GM12865 (cell line): ENCODE results near the gene CFAP299.

ENCODE experiments used
- DNase-seq: peaks from one replicate; pipeline ENCODE4 v3.0.0; 2010; ENCODE audit warnings: low read depth
- H3K4me3 ChIP-seq: 2 replicates; pipeline ENCODE4 v1.5.1; 2011; ENCODE audit warnings: mild to moderate bottlenecking, low read depth, low read length, control low read depth
- TF ChIP-seq, protein P1 (sequence below): IDR thresholded peaks from 2 replicates; pipeline ENCODE4 v1.5.1; 2011; ENCODE audit warnings: low read length, control low read depth, low read depth, inconsistent platforms; ENCODE audit not compliant: insufficient read depth; ENCODE audit errors: missing control alignments

The CFAP299 gene

GRCh38 chr4:80465238-80465637, 129.7 kb downstream of the CFAP299 start:
- DNase-seq, result no peak
- TF ChIP-seq, protein P1, sequence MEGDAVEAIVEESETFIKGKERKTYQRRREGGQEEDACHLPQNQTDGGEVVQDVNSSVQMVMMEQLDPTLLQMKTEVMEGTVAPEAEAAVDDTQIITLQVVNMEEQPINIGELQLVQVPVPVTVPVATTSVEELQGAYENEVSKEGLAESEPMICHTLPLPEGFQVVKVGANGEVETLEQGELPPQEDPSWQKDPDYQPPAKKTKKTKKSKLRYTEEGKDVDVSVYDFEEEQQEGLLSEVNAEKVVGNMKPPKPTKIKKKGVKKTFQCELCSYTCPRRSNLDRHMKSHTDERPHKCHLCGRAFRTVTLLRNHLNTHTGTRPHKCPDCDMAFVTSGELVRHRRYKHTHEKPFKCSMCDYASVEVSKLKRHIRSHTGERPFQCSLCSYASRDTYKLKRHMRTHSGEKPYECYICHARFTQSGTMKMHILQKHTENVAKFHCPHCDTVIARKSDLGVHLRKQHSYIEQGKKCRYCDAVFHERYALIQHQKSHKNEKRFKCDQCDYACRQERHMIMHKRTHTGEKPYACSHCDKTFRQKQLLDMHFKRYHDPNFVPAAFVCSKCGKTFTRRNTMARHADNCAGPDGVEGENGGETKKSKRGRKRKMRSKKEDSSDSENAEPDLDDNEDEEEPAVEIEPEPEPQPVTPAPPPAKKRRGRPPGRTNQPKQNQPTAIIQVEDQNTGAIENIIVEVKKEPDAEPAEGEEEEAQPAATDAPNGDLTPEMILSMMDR, result no peak

GRCh38 chr4:80465736-80466135, 130.2 kb downstream of the CFAP299 start:
- H3K4me3 ChIP-seq, result no peak overlapping the region
- TF ChIP-seq, protein P1, result no peak
- no peak for DNase-seq

More at GRCh38 chr4:80465238-80465637, 129.7 kb downstream of the CFAP299 start:
- H3K4me3 ChIP-seq, result no peak overlapping the region

DNA sequence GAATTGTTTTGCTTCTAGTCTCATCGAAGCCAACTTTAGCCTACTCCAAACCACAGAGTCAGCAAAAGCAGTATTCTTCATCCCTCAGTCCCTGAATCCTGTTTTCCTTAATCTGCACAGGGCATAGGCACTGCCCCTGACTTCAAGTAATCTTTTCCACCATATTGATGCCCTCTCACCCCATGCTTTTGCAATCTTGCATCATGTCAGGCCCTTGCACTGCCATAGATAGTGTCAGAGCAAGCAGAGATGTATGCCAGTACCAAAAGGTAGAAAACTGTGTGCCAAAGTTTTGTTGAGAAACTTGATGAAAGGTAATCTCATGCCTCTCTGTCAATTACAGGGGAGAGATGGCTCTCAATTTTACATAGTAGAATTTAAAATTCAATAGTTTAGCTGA, 131.1 kb downstream of the CFAP299 start:
- TF ChIP-seq, protein P1, result no peak
- DNase-seq, result no peak
- H3K4me3 ChIP-seq, result no peak overlapping the region

- TF ChIP-seq, protein P1, result no peak
- H3K4me3 ChIP-seq, result no peak overlapping the region
- DNase-seq, result peak; percentile 3
Measured at GRCh38 chr4:80471756-80472155, 136.2 kb downstream of the CFAP299 start.

DNA sequence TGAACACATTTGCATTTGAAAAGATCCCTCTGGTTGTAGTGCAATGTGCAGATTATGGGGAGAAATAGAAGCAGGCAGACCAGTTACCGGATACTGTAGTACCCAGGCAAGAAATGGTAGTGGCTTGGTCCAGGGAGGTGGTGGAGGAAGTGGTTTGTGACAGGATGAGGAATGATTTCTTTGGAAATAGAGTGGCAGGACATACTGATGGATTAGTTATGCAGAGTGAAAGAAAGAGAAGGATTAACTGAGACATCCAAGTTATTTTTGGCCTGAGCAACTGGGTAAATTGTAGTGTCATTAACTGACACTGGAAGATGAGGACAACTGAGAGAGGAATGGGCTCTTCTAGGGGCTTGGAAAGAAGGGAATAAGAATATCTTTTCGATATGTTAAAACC, 139.7 kb downstream of the CFAP299 start:
- TF ChIP-seq, protein P1, result no peak
- no peak overlapping the region for H3K4me3 ChIP-seq
- no peak for DNase-seq

DNA sequence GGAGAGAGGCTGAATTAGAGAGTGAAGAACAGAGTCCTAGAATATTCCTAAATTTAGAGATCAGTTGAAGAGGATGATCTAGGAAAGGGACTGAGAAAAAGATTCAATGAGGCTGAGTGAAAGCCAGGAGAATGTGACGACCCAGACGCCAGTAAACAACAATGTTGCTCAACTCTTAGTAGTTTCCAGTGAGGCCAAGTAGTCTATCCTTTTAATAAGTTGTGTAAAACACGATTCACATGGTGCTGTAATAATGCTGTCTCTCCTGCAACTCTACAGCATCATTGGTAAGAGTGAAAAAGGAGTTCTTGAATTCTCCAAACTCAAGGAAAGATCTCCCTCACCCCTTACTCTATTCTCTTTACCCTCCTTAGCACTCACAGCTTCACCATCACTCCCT, 140.3 kb downstream of the CFAP299 start:
- TF ChIP-seq, protein P1, result no peak
- no peak for DNase-seq
- no peak overlapping the region for H3K4me3 ChIP-seq

- no peak for DNase-seq
- TF ChIP-seq, protein P1, result no peak
- no peak overlapping the region for H3K4me3 ChIP-seq
Measured at GRCh38 chr4:80484712-80485111, 149.2 kb downstream of the CFAP299 start.
